Measurements from ENCODE around the gene SLC12A7.

DNA sequence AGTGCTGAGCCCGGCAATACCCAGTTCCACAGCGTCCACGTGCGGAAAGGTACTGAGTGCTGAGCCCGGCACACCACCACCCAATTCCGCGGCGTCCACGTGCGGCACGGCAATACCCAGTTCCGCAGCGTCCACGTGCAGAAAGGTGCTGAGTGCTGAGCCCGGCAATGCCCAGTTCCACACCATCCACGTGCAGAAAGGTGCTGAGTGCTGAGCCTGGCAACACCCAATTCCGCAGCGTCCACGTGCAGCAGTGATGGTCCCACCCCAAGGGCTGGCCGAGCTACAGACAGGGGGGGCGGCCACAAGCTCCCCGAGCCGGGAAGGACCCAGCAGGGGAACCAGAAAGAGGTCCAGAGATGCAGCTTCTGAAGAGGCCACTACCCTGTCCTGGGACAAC is 20.2 kb downstream of the SLC12A7 start:
- TF ChIP-seq, protein P1, sequence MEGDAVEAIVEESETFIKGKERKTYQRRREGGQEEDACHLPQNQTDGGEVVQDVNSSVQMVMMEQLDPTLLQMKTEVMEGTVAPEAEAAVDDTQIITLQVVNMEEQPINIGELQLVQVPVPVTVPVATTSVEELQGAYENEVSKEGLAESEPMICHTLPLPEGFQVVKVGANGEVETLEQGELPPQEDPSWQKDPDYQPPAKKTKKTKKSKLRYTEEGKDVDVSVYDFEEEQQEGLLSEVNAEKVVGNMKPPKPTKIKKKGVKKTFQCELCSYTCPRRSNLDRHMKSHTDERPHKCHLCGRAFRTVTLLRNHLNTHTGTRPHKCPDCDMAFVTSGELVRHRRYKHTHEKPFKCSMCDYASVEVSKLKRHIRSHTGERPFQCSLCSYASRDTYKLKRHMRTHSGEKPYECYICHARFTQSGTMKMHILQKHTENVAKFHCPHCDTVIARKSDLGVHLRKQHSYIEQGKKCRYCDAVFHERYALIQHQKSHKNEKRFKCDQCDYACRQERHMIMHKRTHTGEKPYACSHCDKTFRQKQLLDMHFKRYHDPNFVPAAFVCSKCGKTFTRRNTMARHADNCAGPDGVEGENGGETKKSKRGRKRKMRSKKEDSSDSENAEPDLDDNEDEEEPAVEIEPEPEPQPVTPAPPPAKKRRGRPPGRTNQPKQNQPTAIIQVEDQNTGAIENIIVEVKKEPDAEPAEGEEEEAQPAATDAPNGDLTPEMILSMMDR (conservative IDR thresholded peaks at IDR 0.05; ENCODE audit: low read depth, low read length) = no peak
- no peak for TF ChIP-seq EZH2phosphoT487 (IDR thresholded peaks at IDR 0.05; ENCODE audit: borderline replicate concordance, low read length)

All from PC-3 (cell line).